Stimulated activated CD4-positive, alpha-beta T cell treated with anti-CD3 and anti-CD28 coated beads, Interleukin-12 subunit alpha, Interleukin-12 subunit beta, amount 100 ng/mL, for 4 hours (primary cell): ENCODE results near the gene PSD4.

Experiments
- DNase-seq: peaks from one replicate; pipeline ENCODE4 v3.0.0-alpha.2; 2020

PSD4 gene

GRCh38 chr2:113242327-113242726, 68.6 kb downstream of the PSD4 start:
- no peak for DNase-seq

DNA sequence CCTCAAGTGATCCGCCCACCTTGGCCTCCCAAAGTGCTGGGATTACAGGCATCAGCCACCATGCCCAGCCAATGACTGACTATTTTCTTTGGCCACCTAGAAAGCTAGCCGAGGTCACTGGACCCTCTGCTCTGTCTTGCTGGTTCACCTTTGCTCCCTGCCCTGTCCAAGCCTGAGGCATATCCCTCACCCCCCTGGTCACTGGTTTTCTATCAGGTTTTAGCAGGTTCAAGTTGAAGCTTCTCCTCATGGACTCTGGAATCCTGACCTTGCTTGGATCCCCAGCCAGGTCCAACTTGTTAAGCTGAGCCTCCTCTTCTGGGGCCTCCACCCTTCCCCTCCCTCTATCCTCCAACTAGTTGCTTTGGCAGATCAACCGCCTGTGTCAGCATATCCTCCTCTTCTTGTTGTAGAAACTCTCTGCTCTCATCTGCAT, 71.5 kb downstream of the PSD4 start:
- no peak for DNase-seq

GRCh38 chr2:113246606-113247005, 72.8 kb downstream of the PSD4 start:
- no peak for DNase-seq

- DNase-seq = peak; percentile 68
Measured at GRCh38 chr2:113248997-113249770, 75.4 kb downstream of the PSD4 start.

DNA sequence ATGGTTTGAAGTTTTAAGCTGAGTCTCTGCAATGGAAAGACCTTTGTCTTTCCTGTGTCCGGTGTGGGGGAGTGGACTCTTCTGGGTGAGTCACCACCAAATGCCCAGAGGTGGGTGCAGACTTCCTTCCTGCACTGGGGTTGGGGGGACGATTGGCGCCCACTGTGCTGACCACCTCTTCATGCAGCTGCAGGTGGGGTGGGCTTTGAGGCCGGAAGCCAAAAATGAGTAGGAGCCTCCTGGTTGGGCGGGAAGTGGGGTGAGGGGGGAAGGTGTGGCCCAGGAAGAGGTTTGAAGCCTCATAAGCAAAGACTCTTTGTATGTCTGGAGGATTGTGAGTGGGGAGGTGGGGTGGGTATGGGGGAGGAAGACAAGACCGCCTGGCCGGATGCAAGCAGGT, 77.3 kb downstream of the PSD4 start:
- no peak for DNase-seq

- no peak for DNase-seq
Measured at GRCh38 chr2:113252047-113252590, 78.3 kb downstream of the PSD4 start.

GRCh38 chr2:113253453-113253852, 79.7 kb downstream of the PSD4 start:
- DNase-seq = no peak

DNA sequence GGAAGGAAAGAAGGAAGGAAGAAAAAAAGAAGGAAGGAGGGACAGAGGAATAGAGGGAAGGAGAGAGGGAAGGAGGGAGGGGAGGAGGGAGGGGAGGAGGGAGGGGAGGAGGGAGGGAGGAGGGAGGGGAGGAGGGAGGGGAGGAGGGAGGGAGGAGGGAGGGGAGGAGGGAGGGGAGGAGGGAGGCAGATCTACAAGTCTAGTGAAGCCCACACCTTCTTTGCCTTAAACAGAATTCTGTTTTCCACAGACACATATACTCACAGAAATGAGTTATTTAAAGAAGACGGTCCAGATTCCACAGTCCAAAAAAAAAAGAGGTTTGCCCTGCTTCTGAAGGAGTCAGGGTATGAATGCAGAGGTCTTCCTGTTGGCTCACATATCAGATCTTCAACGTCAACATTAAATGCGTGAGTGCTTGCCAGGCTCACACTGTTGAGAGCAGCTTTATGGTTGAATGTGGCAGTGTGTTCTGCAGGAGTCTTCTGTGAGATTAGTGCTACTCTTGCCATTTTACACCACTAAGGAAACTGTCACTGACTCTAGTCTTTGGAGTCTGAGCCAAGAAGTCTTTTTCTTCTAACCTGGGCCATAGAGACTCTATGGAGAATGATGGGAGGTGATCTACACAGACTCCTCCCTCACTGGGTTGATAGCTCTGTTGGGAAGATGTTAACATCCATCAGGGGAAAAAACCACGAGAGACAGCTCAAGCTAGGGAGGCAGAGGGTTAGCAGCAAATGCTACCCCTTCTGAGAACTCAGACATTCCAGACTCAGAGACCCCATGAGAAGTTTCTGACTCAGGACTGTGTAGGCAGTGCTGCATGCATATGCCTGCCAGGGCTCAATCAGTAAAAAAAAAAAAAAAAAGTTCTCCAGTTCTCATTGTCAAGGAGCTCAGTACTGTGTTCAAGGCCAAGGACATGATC, 81.6 kb downstream of the PSD4 start:
- DNase-seq = no peak

- DNase-seq = no peak
Measured at GRCh38 chr2:113257516-113258264, 83.9 kb downstream of the PSD4 start.

DNA sequence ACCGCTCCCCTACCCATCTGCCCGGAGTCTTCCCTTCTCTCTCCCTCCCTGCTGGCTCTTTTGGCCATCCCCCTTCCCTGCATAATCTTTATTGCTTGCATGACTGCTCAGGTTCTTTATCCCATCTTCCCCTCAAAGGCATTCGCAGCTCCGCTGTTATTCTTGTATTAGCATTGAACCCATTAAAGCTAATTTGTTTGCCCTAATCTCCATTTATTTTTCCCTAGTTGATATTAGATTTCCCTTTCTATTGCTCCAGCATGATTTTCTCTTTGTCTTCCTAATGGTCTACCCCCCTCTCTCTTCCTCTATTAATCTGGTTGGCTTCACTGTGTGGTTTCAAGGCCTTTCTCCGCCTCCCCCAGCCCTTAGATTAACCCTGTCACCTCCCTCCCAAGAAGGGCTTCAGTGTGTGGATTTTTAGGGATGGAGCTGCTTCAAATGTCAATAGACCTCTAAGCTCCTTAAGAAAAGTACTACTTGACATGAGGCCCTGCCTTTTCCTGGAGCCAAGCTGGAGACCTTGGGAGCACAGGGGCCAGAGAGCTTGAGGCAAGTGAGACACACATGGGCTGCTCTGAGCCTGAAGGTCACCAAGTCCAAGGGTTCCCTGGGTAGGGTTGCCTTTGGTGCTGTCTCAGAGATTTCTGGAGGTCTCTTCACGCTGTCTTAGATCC, 84.8 kb downstream of the PSD4 start:
- no peak for DNase-seq
